Left lung (tissue), 10 donors: ENCODE results near the gene DKK1. TPM values are rescaled to one million over a fixed set of nuclear protein-coding genes. Genes with fewer than 3 reads are reported as not detected.

Experiments
- ATAC-seq: fragments of 200-7000 bp; cut with Tn5 transposase; one replicate; pipeline ENCODE4 v1.9.1; 2020; ENCODE audit warnings: moderate library complexity
- DNase-seq, 4 donors: peaks; one replicate each; pipeline ENCODE4 v3.0.0-alpha.2; 2013 to 2020
- H3K27ac ChIP-seq, 2 donors: fragments of 200-600 bp; sonication (generic) in 1 of 2; one replicate each; pipeline versions ENCODE4 v1.5.0 to v1.8.0; 2020 to 2021
- H3K27me3 ChIP-seq, 2 donors: fragments of 200-600 bp; sonication (generic) in 1 of 2; one replicate each; pipeline versions ENCODE4 v1.5.0 to v1.8.0; 2020 to 2021
- H3K36me3 ChIP-seq, 2 donors: fragments of 200-600 bp; sonication (generic) in 1 of 2; one replicate each; pipeline versions ENCODE4 v1.5.0 to v1.8.0; 2020 to 2021
- H3K4me1 ChIP-seq, 2 donors: fragments of 200-600 bp; one replicate each; pipeline ENCODE4 v1.8.0; 2021
- H3K4me3 ChIP-seq, 2 donors: fragments of 200-600 bp; sonication (generic) in 1 of 2; one replicate each; pipeline versions ENCODE4 v1.5.0 to v1.8.0; 2020 to 2021; ENCODE audit warnings: mild to moderate bottlenecking in 1 of 2
- H3K9me3 ChIP-seq, 2 donors: fragments of 200-600 bp; sonication (generic) in 1 of 2; one replicate each; pipeline versions ENCODE4 v1.5.0 to v1.8.0; 2020 to 2021
- intact Hi-C, 2 donors: fragments of 100-400 bp; cut with DNase I; formaldehyde crosslinking; loops; one replicate each; pipeline versions ENCODE4 v1.11.2 to v1.14.2; 2022
- polyA plus RNA-seq, 6 donors: library from polyadenylated mRNA; unstranded; fragments of 120-200 nt; gene quantifications; one replicate each; pipeline ENCODE4 v1.2.1, GENCODE V29; 2013; ENCODE audit not compliant: insufficient read length in 6 of 6
- total RNA-seq, 2 donors: library from RNA; stranded (reverse); fragmentation: NEBNext Ultra II Directional; extraction: Animal tissue kit (Norgen Biotek cat#: 25700); gene quantifications; one replicate each; pipeline ENCODE4 v1.2.1, GENCODE V29; 2021
- TF ChIP-seq, protein P1 (sequence below), 2 donors: fragments of 200-600 bp; sonication (generic) in 1 of 2; IDR thresholded peaks; one replicate each; pipeline versions ENCODE4 v1.5.0 to v1.8.0; 2021; ENCODE audit warnings: antibody characterized with exemption in 2 of 2
- donor health status: DM: no; HTN: yes; CAD: no.
- donor health status: DM: no; HTN: no; CAD: no.

Gene DKK1
- total and polyA plus RNA-seq, 8 donors: 2.7 to 36.0 (median 4.7) TPM

DNA sequence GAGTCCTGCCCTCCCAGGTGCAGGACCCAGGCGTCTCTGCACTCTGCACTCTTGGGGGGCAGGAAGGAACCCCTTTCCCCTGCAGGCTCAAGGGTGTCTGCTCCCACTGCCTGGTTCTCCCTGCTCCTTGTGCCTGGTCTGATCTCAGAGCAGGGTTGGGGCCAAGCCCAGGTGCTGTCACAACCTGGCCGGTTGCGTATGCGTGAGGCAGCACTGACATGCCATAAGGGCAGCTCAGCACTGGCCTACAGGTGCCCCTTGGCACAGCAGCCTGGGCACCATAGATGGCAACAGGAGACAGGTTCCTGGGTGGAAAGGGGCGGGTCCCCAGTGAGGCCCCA lies 33.2 kb downstream of the DKK1 start:
- intact Hi-C loops: no loop called here
- no peaks in the 10 kb centered on the region for H3K4me1 ChIP-seq
- no peak for DNase-seq
- H3K27me3 ChIP-seq: no peaks in the 10 kb centered on the region
- H3K36me3 ChIP-seq: no peaks in the 10 kb centered on the region
- TF ChIP-seq, protein P1, sequence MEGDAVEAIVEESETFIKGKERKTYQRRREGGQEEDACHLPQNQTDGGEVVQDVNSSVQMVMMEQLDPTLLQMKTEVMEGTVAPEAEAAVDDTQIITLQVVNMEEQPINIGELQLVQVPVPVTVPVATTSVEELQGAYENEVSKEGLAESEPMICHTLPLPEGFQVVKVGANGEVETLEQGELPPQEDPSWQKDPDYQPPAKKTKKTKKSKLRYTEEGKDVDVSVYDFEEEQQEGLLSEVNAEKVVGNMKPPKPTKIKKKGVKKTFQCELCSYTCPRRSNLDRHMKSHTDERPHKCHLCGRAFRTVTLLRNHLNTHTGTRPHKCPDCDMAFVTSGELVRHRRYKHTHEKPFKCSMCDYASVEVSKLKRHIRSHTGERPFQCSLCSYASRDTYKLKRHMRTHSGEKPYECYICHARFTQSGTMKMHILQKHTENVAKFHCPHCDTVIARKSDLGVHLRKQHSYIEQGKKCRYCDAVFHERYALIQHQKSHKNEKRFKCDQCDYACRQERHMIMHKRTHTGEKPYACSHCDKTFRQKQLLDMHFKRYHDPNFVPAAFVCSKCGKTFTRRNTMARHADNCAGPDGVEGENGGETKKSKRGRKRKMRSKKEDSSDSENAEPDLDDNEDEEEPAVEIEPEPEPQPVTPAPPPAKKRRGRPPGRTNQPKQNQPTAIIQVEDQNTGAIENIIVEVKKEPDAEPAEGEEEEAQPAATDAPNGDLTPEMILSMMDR (IDR thresholded peaks at IDR 0.05): no peak
- no peak overlapping the region for H3K27ac ChIP-seq
- no peak for ATAC-seq
- peaks cover 0 to 4% of the 10 kb centered on the region in 2 donors for H3K9me3 ChIP-seq
- no peak overlapping the region for H3K4me3 ChIP-seq

DNA sequence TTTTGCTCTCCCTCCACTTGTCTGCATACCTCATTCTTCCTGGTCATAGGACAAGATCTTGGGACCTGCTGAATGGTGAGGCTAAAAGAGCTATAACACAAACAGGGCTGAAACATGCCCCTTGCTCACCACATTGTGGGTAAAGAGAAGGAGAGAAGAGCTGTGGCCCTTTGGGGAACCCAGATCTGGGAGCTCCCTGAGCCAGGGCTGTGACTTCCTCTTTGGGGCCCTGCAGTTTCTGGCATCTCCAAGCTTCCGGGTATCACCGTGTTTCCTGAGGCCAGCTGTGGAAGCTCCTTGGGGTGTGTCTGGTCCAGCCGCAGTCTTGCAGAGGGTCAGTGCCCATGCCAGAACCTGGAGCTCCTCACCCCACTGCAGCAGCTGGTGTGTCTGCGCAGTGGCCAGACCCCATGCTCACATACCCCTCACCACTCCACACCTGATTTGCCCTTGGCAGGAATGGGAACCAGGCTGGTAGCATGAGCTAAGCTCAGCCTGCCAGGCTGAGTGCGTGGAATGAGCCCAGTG lies 34.0 kb downstream of the DKK1 start:
- peak in 1 of 4 donors; percentile 28 for DNase-seq
- ATAC-seq: no peak

DNA sequence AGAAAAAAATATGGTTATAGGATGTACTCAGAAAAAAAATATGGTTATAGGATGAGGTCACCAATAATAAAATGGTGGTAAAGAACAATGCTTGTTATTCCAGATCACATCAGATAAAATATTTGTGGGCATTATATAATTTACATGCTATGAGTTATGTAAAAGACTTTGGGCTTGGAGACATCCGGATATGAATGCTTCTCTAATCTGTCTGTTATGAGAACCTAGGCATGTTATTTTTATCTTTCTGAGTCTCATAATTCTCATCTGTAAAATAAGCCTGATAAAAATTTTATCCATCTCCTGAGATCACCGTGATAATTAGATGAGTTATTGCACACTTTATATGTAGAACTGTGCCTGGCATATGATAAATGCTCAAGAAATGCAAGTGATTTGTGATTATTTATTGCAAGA lies 37.8 kb downstream of the DKK1 start:
- H3K4me1 ChIP-seq: no peaks in the 10 kb centered on the region
- TF ChIP-seq, protein P1 (IDR thresholded peaks at IDR 0.05): no peak
- no peaks in the 10 kb centered on the region for H3K27me3 ChIP-seq
- H3K9me3 ChIP-seq: peaks cover 0 to 4% of the 10 kb centered on the region in 2 donors
- DNase-seq (no peak), ATAC-seq (no peak)
- no peak overlapping the region for H3K27ac ChIP-seq
- no peaks in the 10 kb centered on the region for H3K36me3 ChIP-seq
- intact Hi-C loops: no loop called here
- no peak overlapping the region for H3K4me3 ChIP-seq

More for the DNA sequence above, 34.0 kb downstream of the DKK1 start:
- Histone ChIP-seq H3K9me3 (peaks cover 0 to 4% of the 10 kb centered on the region in 2 donors), H3K27me3 (no peaks in the 10 kb centered on the region), H3K4me1 (no peaks in the 10 kb centered on the region), H3K4me3 (no peak overlapping the region), H3K27ac (no peak overlapping the region), H3K36me3 (no peaks in the 10 kb centered on the region)
- intact Hi-C loops: no loop called here
- TF ChIP-seq, protein P1 (IDR thresholded peaks at IDR 0.05): no peak

DNA sequence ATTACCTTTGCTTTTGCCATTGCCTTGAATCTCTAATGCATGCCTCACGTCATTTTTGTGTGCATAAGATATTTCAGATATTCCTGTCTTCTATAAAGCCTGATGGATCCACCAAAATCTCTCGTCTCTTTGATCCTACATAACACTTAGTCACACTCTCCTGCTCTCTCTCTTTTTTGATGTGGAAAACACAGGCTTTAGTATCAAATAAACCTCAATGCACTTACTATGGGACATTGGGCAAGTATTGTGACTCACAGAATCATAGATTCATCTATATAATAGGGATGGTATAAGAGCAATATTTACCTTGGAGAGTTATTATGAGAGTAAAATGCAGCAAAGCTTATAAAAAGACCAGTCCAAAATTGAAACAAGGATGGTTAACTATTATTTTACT lies 39.1 kb downstream of the DKK1 start:
- Histone ChIP-seq H3K4me3 (no peak overlapping the region), H3K4me1 (no peaks in the 10 kb centered on the region), H3K27ac (no peak overlapping the region), H3K27me3 (no peaks in the 10 kb centered on the region), H3K9me3 (peaks cover 0 to under 1% of the 10 kb centered on the region in 2 donors), H3K36me3 (no peaks in the 10 kb centered on the region)
- ATAC-seq: no peak
- TF ChIP-seq, protein P1 (IDR thresholded peaks at IDR 0.05): no peak
- no peak for DNase-seq
- intact Hi-C loops: no loop called here

DNA sequence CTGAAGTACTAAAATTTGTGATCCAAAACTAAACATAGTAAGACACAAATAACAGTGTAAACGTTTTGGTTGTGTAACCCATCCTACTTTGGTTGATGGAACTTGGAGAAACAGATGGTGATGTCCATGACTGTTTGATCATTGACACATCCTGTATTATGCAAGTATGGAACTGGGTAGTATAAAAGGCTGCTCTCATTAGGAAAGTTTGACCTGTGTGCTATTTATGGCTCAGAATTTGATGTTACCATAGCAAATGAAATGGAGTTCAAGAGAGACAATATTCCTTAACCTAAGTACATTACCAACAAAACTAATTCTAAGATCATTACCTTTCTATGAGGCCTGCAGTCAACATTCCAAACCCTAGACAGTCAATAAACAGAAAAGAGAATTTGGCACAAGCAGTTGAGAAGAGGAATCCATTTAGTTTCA lies 39.9 kb downstream of the DKK1 start:
- intact Hi-C loops: no loop called here
- ATAC-seq (no peak), DNase-seq (no peak)
- Histone ChIP-seq H3K4me1 (no peaks in the 10 kb centered on the region), H3K4me3 (no peak overlapping the region), H3K27ac (no peak overlapping the region), H3K27me3 (no peaks in the 10 kb centered on the region), H3K36me3 (no peaks in the 10 kb centered on the region), H3K9me3 (no peaks in the 10 kb centered on the region)
- TF ChIP-seq, protein P1 (IDR thresholded peaks at IDR 0.05): no peak
